SHP77 (cell line): Measurements from ENCODE around the gene TMEM109.

Experiments
- DNase-seq, 2 experiments: peaks; one replicate each; lab custom pipeline; 2025; lab: John Stamatoyannopoulos, UW

The TMEM109 gene

GRCh38 chr11:60913793-60914632 is at the start of gene TMEM109:
Gene TMEM109 (plus strand): TSS chr11:60914158. CDS start chr11:60919694, 5,536 bp downstream.
- DNase-seq = peak; percentile 63 to 74

- no peak for DNase-seq
Observed at GRCh38 chr11:60864856-60865513, 49.0 kb upstream of the TMEM109 start.

- DNase-seq = peak; percentile 58 to 65
Observed at GRCh38 chr11:60866911-60867870, 46.8 kb upstream of the TMEM109 start, which contains the start of gene ZP1. Gene ZP1 (plus strand): TSS chr11:60867542. CDS start chr11:60867562, 20 bp downstream.

GRCh38 chr11:60867871-60868681 is 45.9 kb upstream of the TMEM109 start:
- DNase-seq = no peak

- no peak for DNase-seq
Observed at GRCh38 chr11:60868682-60869450, 45.1 kb upstream of the TMEM109 start.

- DNase-seq = no peak
Observed at GRCh38 chr11:60869451-60869825, 44.5 kb upstream of the TMEM109 start.

- DNase-seq = peak in 1 of 2 experiments; percentile 6
Observed at GRCh38 chr11:60870276-60870675, 43.7 kb upstream of the TMEM109 start.

GRCh38 chr11:60870733-60871377 is 43.1 kb upstream of the TMEM109 start:
- DNase-seq = no peak

GRCh38 chr11:60871378-60872061 is 42.4 kb upstream of the TMEM109 start:
- no peak for DNase-seq

- DNase-seq = no peak
Observed at GRCh38 chr11:60872124-60872960, 41.6 kb upstream of the TMEM109 start.

- DNase-seq = no peak
Observed at GRCh38 chr11:60872961-60873524, 40.9 kb upstream of the TMEM109 start.

GRCh38 chr11:60873533-60873932 is 40.4 kb upstream of the TMEM109 start:
- DNase-seq = no peak

GRCh38 chr11:60874421-60875365 is 39.3 kb upstream of the TMEM109 start:
- no peak for DNase-seq

- DNase-seq = no peak
Observed at GRCh38 chr11:60875366-60876167, 38.4 kb upstream of the TMEM109 start.

GRCh38 chr11:60876168-60876485 is 37.8 kb upstream of the TMEM109 start:
- DNase-seq = no peak
